ENCODE measurements around the gene PPP2R2C.

PPP2R2C gene

GRCh38 chr4:6472387-6473263, at the start of gene PPP2R2C:
PPP2R2C (minus strand) TSS chr4:6472614; CDS start chr4:6472229, 385 bp downstream.
- DNase-seq (ENCODE audit: low spot score): no peak

- DNase-seq (ENCODE audit: low spot score): no peak
Observed at GRCh38 chr4:6520978-6521377, 48.6 kb upstream of the PPP2R2C start.

GRCh38 chr4:6520051-6520636, 47.7 kb upstream of the PPP2R2C start:
- no peak for DNase-seq (ENCODE audit: low spot score)

- no peak for DNase-seq (ENCODE audit: low spot score)
Observed at GRCh38 chr4:6517171-6517570, 44.8 kb upstream of the PPP2R2C start.

GRCh38 chr4:6516762-6517161, 44.3 kb upstream of the PPP2R2C start:
- DNase-seq (ENCODE audit: low spot score): no peak

- no peak for DNase-seq (ENCODE audit: low spot score)
Observed at GRCh38 chr4:6516281-6516680, 43.9 kb upstream of the PPP2R2C start.

GRCh38 chr4:6513678-6514077, 41.3 kb upstream of the PPP2R2C start:
- DNase-seq (ENCODE audit: low spot score): no peak

- no peak for DNase-seq (ENCODE audit: low spot score)
Observed at GRCh38 chr4:6509587-6509986, 37.2 kb upstream of the PPP2R2C start.

GRCh38 chr4:6507345-6507744, 34.9 kb upstream of the PPP2R2C start:
- no peak for DNase-seq (ENCODE audit: low spot score)

GRCh38 chr4:6506616-6507140, 34.3 kb upstream of the PPP2R2C start:
- DNase-seq (ENCODE audit: low spot score): no peak

GRCh38 chr4:6504900-6505496, 32.6 kb upstream of the PPP2R2C start:
- DNase-seq (ENCODE audit: low spot score): no peak

GRCh38 chr4:6502747-6503465, 30.5 kb upstream of the PPP2R2C start:
- DNase-seq (ENCODE audit: low spot score): no peak

GRCh38 chr4:6502147-6502546, 29.7 kb upstream of the PPP2R2C start:
- no peak for DNase-seq (ENCODE audit: low spot score)

GRCh38 chr4:6501171-6501570, 28.8 kb upstream of the PPP2R2C start:
- no peak for DNase-seq (ENCODE audit: low spot score)

- DNase-seq (ENCODE audit: low spot score): no peak
Observed at GRCh38 chr4:6500481-6501140, 28.2 kb upstream of the PPP2R2C start.

- DNase-seq (ENCODE audit: low spot score): no peak
Observed at GRCh38 chr4:6499238-6499600, 26.8 kb upstream of the PPP2R2C start.

- no peak for DNase-seq (ENCODE audit: low spot score)
Observed at GRCh38 chr4:6498511-6499237, 26.3 kb upstream of the PPP2R2C start.

- no peak for DNase-seq (ENCODE audit: low spot score)
Observed at GRCh38 chr4:6497796-6498195, 25.4 kb upstream of the PPP2R2C start.

- DNase-seq (ENCODE audit: low spot score): no peak
Observed at GRCh38 chr4:6495736-6496135, 23.3 kb upstream of the PPP2R2C start.

GRCh38 chr4:6495296-6495590, 22.8 kb upstream of the PPP2R2C start:
- no peak for DNase-seq (ENCODE audit: low spot score)

Measured in CD4-positive, alpha-beta T cell treated with Interleukin-15 for 4 hours (primary cell).